Liver (tissue), 9 donors: ENCODE data around the gene ERC1. TPM values are rescaled to one million over a fixed set of nuclear protein-coding genes. Genes with fewer than 3 reads are reported as not detected.

Experiments used
- DNase-seq: peaks from one replicate; pipeline ENCODE4 v3.0.0-alpha.2; 2017; ENCODE audit warnings: low spot score
- H3K27ac ChIP-seq, 2 donors: one replicate each; pipeline ENCODE4 v1.7.0; 2013; ENCODE audit warnings: inconsistent platforms in 2 of 2, low read length in 2 of 2, control low read depth in 1 of 2, low read depth in 1 of 2, mild to moderate bottlenecking in 1 of 2
- H3K27me3 ChIP-seq, 4 donors: one replicate each; pipeline versions ENCODE4 v1.6.1 to v1.7.0; 2013; ENCODE audit warnings: low read length in 3 of 4, inconsistent platforms in 1 of 4, mild to moderate bottlenecking in 1 of 4, moderate library complexity in 1 of 4; ENCODE audit not compliant: control insufficient read depth in 4 of 4, insufficient read depth in 4 of 4
- H3K36me3 ChIP-seq, 4 donors: one replicate each; pipeline versions ENCODE4 v1.6.1 to v1.7.0; 2013; ENCODE audit warnings: low read length in 3 of 4, mild to moderate bottlenecking in 3 of 4, low read depth in 1 of 4, moderate library complexity in 1 of 4; ENCODE audit not compliant: control insufficient read depth in 4 of 4, insufficient read depth in 3 of 4
- H3K4me1 ChIP-seq, 4 donors: one replicate each; pipeline versions ENCODE4 v1.6.1 to v1.7.0; 2013; ENCODE audit warnings: low read length in 3 of 4, mild to moderate bottlenecking in 3 of 4, moderate library complexity in 1 of 4; ENCODE audit not compliant: control insufficient read depth in 4 of 4, insufficient read depth in 4 of 4
- H3K4me3 ChIP-seq, 3 donors: one replicate each; pipeline versions ENCODE4 v1.6.1 to v1.7.0; 2013; ENCODE audit warnings: low read length in 3 of 3, control low read depth in 1 of 3, low read depth in 1 of 3, mild to moderate bottlenecking in 1 of 3
- H3K9ac ChIP-seq, 2 donors: one replicate each; pipeline ENCODE4 v1.7.0; 2013; ENCODE audit warnings: low read length in 2 of 2, mild to moderate bottlenecking in 2 of 2, moderate library complexity in 2 of 2, control low read depth in 1 of 2, low read depth in 1 of 2
- H3K9me3 ChIP-seq, 4 donors: one replicate each; pipeline versions ENCODE4 v1.6.1 to v1.7.0; 2013; ENCODE audit warnings: low read length in 3 of 4; ENCODE audit not compliant: control insufficient read depth in 4 of 4
- ATF3 ChIP-seq: IDR thresholded peaks from 2 replicates; pipeline ENCODE4 v1.6.1; 2016; ENCODE audit warnings: antibody characterized with exemption
- CTCF ChIP-seq: fragments of 150-350 bp; IDR thresholded peaks from 2 replicates; pipeline ENCODE4 v1.5.1; 2017; ENCODE audit warnings: improper control_type of control experiment, low read depth, low read length; ENCODE audit not compliant: missing input control
- EGR1 ChIP-seq, 2 donors: IDR thresholded peaks; 2 replicates each; pipeline ENCODE4 v1.6.1; 2016 to 2018; ENCODE audit warnings: antibody characterized with exemption in 2 of 2, low read depth in 2 of 2
- FOXA1 ChIP-seq: IDR thresholded peaks from 2 replicates; pipeline ENCODE4 v1.6.1; 2016; ENCODE audit warnings: antibody characterized with exemption
- FOXA2 ChIP-seq: IDR thresholded peaks from 2 replicates; pipeline ENCODE4 v1.6.1; 2016; ENCODE audit warnings: antibody characterized with exemption
- GABPA ChIP-seq, 2 donors: IDR thresholded peaks in 1 of 2; conservative IDR thresholded peaks in 1 of 2; 2 replicates each; pipeline ENCODE4 v1.6.1; 2016; ENCODE audit warnings: antibody characterized with exemption in 2 of 2, mild to moderate bottlenecking in 1 of 2, moderate library complexity in 1 of 2
- HNF4A ChIP-seq, 2 donors: conservative IDR thresholded peaks; 2 replicates each; pipeline ENCODE4 v1.6.1; 2016; ENCODE audit warnings: antibody characterized with exemption in 2 of 2, mild to moderate bottlenecking in 2 of 2
- HNF4G ChIP-seq: IDR thresholded peaks from 2 replicates; pipeline ENCODE4 v1.6.1; 2016; ENCODE audit warnings: antibody characterized with exemption
- JUND ChIP-seq, 2 donors: IDR thresholded peaks; 2 replicates each; pipeline ENCODE4 v1.6.1; 2016; ENCODE audit warnings: antibody characterized with exemption in 2 of 2
- MAX ChIP-seq: IDR thresholded peaks from 2 replicates; pipeline ENCODE4 v1.6.1; 2016; ENCODE audit warnings: antibody characterized with exemption
- NR2F2 ChIP-seq: IDR thresholded peaks from 2 replicates; pipeline ENCODE4 v1.6.1; 2016; ENCODE audit warnings: antibody characterized with exemption
- RAD21 ChIP-seq, 2 donors: IDR thresholded peaks; 2 replicates each; pipeline ENCODE4 v1.6.1; 2016; ENCODE audit warnings: antibody characterized with exemption in 2 of 2, mild to moderate bottlenecking in 2 of 2
- REST ChIP-seq: IDR thresholded peaks from 2 replicates; pipeline ENCODE4 v1.6.1; 2016; ENCODE audit warnings: antibody characterized with exemption, mild to moderate bottlenecking
- RXRA ChIP-seq, 2 donors: IDR thresholded peaks; 2 replicates each; pipeline ENCODE4 v1.6.1; 2017 to 2018; ENCODE audit warnings: antibody characterized with exemption in 2 of 2, mild to moderate bottlenecking in 1 of 2
- SP1 ChIP-seq: IDR thresholded peaks from 2 replicates; pipeline ENCODE4 v1.6.1; 2018; ENCODE audit warnings: antibody characterized with exemption, mild to moderate bottlenecking
- TAF1 ChIP-seq: conservative IDR thresholded peaks from 2 replicates; pipeline ENCODE4 v1.6.1; 2016; ENCODE audit warnings: antibody characterized with exemption, mild to moderate bottlenecking
- YY1 ChIP-seq: IDR thresholded peaks from 2 replicates; pipeline ENCODE4 v1.6.1; 2016; ENCODE audit warnings: antibody characterized with exemption, mild to moderate bottlenecking
- ZBTB33 ChIP-seq: IDR thresholded peaks from 2 replicates; pipeline ENCODE4 v1.6.1; 2016; ENCODE audit warnings: antibody characterized with exemption
- WGBS: extraction: QIAGEN DNeasy Blood & Tissue Kit; methylation state at CpG from one replicate; pipeline ENCODE4 v1.1.7; 2013; 5-methylcytosine and 5-hydroxymethylcytosine counted together
- polyA plus RNA-seq, 2 donors: library from polyadenylated mRNA; stranded (reverse) in 1 of 2; unstranded in 1 of 2; fragments of 200-250 nt in 1 of 2; fragments of >200 nt in 1 of 2; fragmentation: Nextera tagmentation in 1 of 2; extraction: Ambion mirVana in 1 of 2; gene quantifications; one replicate each; pipeline versions ENCODE4 v1.2.1 to v1.2.3, GENCODE V29; 2013 to 2015
- total RNA-seq, 2 donors: library from RNA; depleted of rRNA; stranded (reverse); fragments of >200 nt; gene quantifications; one replicate each; pipeline ENCODE4 v1.2.3, GENCODE V29; 2014
- donor health status: healthy.
- donor health status: healthy.
- donor health status: healthy.
- donor health status: healthy.
- donor health status: healthy.

ERC1 gene
- total and polyA plus RNA-seq, 4 donors, result 6.2 to 50.2 (median 10.3) TPM

- no peak overlapping the region for H3K27ac ChIP-seq
- H3K27me3 ChIP-seq, result no peaks in the 10 kb centered on the region
- no peak overlapping the region for H3K9ac ChIP-seq
- no peaks in the 10 kb centered on the region for H3K9me3 ChIP-seq
- TF ChIP-seq HNF4G, result no peak
- TF ChIP-seq RAD21 (IDR thresholded peaks at IDR 0.05), result no peak
- no peak for TF ChIP-seq FOXA1
- no peak for TF ChIP-seq NR2F2
- no peak for TF ChIP-seq REST
- no peak for TF ChIP-seq JUND (IDR thresholded peaks at IDR 0.05)
- TF ChIP-seq YY1, result no peak
- H3K4me1 ChIP-seq, result no peaks in the 10 kb centered on the region
- no peak for DNase-seq
- 94% methylated on average over 3 of the region's 3 CpGs for WGBS
- H3K36me3 ChIP-seq, result peaks cover 0 to 16% (median 11%) of the 10 kb centered on the region in 4 donors
- no peak overlapping the region for H3K4me3 ChIP-seq
Measured at GRCh38 chr12:1030779-1031178, 39.8 kb downstream of the ERC1 start.

- TF ChIP-seq EGR1 (IDR thresholded peaks at IDR 0.05; ENCODE audit: low read depth in 2 of 2) (no peak), SP1 (no peak), TAF1 (no peak), REST (no peak), GABPA (IDR thresholded peaks at IDR 0.05 in 1 of 2, conservative IDR thresholded peaks at IDR 0.05 in 1 of 2) (no peak), MAX (no peak), JUND (IDR thresholded peaks at IDR 0.05) (no peak), RXRA (IDR thresholded peaks at IDR 0.05) (no peak), CTCF (no peak), RAD21 (IDR thresholded peaks at IDR 0.05) (no peak), NR2F2 (no peak), HNF4G (no peak), FOXA2 (no peak), ZBTB33 (no peak), ATF3 (no peak), HNF4A (conservative IDR thresholded peaks at IDR 0.05) (no peak), FOXA1 (no peak), YY1 (no peak)
- DNase-seq, result no peak
- peaks cover 1 to 3% (median 3%) of the 10 kb centered on the region in 4 donors for H3K36me3 ChIP-seq
- 97% methylated on average over 3 of the region's 3 CpGs for WGBS
- H3K27me3 ChIP-seq, result no peaks in the 10 kb centered on the region
- no peak overlapping the region for H3K27ac ChIP-seq
- H3K4me1 ChIP-seq, result peaks cover 0 to 2% (median 0%) of the 10 kb centered on the region in 4 donors
- no peak overlapping the region for H3K4me3 ChIP-seq
- H3K9me3 ChIP-seq, result no peaks in the 10 kb centered on the region
- H3K9ac ChIP-seq, result no peak overlapping the region
Measured at GRCh38 chr12:1034243-1034642, 43.2 kb downstream of the ERC1 start.
